Ovary (tissue), 9 donors: ENCODE results near the gene DPEP3. TPM values are rescaled to one million over a fixed set of nuclear protein-coding genes. Genes with fewer than 3 reads are reported as not detected.

Experiments
- DNase-seq, 5 donors: peaks; one replicate each; pipeline ENCODE4 v3.0.0-alpha.2; 2019 to 2020
- H3K27ac ChIP-seq, 2 donors: fragments of 200-600 bp; one replicate each; pipeline versions ENCODE4 v1.5.1 to v1.8.0; 2019 to 2022
- H3K27me3 ChIP-seq: fragments of 200-600 bp; one replicate; pipeline ENCODE4 v1.8.0; 2022
- H3K36me3 ChIP-seq: fragments of 200-600 bp; sonication (generic); one replicate; pipeline ENCODE4 v1.5.1; 2019
- H3K4me1 ChIP-seq: one replicate; pipeline ENCODE4 v1.8.1; 2013; ENCODE audit warnings: mild to moderate bottlenecking, moderate library complexity; ENCODE audit not compliant: insufficient read depth
- H3K4me3 ChIP-seq: fragments of 200-600 bp; sonication (generic); one replicate; pipeline ENCODE4 v1.5.1; 2017
- H3K9me3 ChIP-seq, 2 donors: fragments of 200-600 bp in 1 of 2; sonication (generic) in 1 of 2; one replicate each; pipeline versions ENCODE4 v1.5.1 to v1.8.1; 2013 to 2019; ENCODE audit warnings: mild to moderate bottlenecking in 1 of 2, moderate library complexity in 1 of 2
- CTCF ChIP-seq, 3 donors: fragments of 450-650 bp in 2 of 3; fragments of 200-600 bp in 1 of 3; IDR thresholded peaks; one replicate each; pipeline versions ENCODE4 v1.5.1 to v1.8.0; 2016 to 2022; ENCODE audit warnings: antibody characterized with exemption in 3 of 3, mild to moderate bottlenecking in 1 of 3
- EP300 ChIP-seq: sonication (generic); formaldehyde crosslinking; IDR thresholded peaks from one replicate; pipeline ENCODE4 v1.6.1; 2017; ENCODE audit warnings: antibody characterized with exemption
- POLR2A ChIP-seq: fragments of 450-650 bp; IDR thresholded peaks from one replicate; pipeline ENCODE4 v1.6.1; 2017; ENCODE audit warnings: antibody characterized with exemption, mild to moderate bottlenecking, moderate library complexity
- WGBS, 3 donors: extraction: QIAGEN DNeasy Blood & Tissue Kit in 1 of 3; methylation state at CpG; one replicate each; pipeline versions ENCODE4 v1.1.5 to v1.1.7; 2013 to 2017; 5-methylcytosine and 5-hydroxymethylcytosine counted together
- intact Hi-C, 4 donors: fragments of 100-400 bp; cut with DNase I; formaldehyde crosslinking; loops; one replicate each; pipeline versions ENCODE4 v1.11.0 to v1.15.1; 2022 to 2023
- polyA plus RNA-seq, 2 donors: library from polyadenylated mRNA; stranded (reverse); fragments of 200-250 nt in 1 of 2; fragments of 350-450 nt in 1 of 2; fragmentation: Illumina TruSeq in 1 of 2; extraction: RNeasy Lipid Tissue Mini Kit (QIAGEN cat#74804) in 1 of 2; gene quantifications; one replicate each; pipeline ENCODE4 v1.2.3, GENCODE V29; 2013 to 2014
- total RNA-seq, 7 donors: library from RNA; depleted of rRNA in 2 of 7; stranded (reverse); fragments of >200 nt in 2 of 7; fragmentation: NEBNext Ultra II Directional in 3 of 7; extraction: Animal tissue kit (Norgen Biotek cat#: 25700) in 3 of 7; gene quantifications; one replicate each; pipeline versions ENCODE4 v1.1.0 to v1.2.4, GENCODE V29; 2016 to 2023
- donor health status: DM: no; HTN: no; CAD: no; lungs with moderate emphysema.
- donor health status: DM: no; HTN: no; CAD: no.
- donor health status: Bipolar disorder and iron deficiency.
- donor health status: DM: yes; HTN: yes; CAD: no.
- donor health status: DM: no; HTN: no; CAD: no.
- donor health status: DM: yes; HTN: yes; CAD: no.

The DPEP3 gene
- total and polyA plus RNA-seq, 9 donors: 0.05 to 0.23 TPM; not detected in 7

GRCh38 chr16:67946966-67947558 lies 33.2 kb downstream of the DPEP3 start:
- H3K4me1 ChIP-seq: peaks cover 18% of the 10 kb centered on the region
- H3K4me3 ChIP-seq: no peak overlapping the region
- peak in 2 of 5 donors; percentile 36 to 42 for DNase-seq
- 86 to 88% (median 86%) methylated on average over 18 to 28 of the region's 28 CpGs for WGBS, 3 donors
- no peaks in the 10 kb centered on the region for H3K9me3 ChIP-seq
- intact Hi-C loops: no loop called here
- TF ChIP-seq POLR2A: no peak
- TF ChIP-seq CTCF (IDR thresholded peaks at IDR 0.05): no peak
- TF ChIP-seq EP300: no peak
- H3K27me3 ChIP-seq: no peaks in the 10 kb centered on the region
- H3K36me3 ChIP-seq: no peaks in the 10 kb centered on the region
- no peak overlapping the region for H3K27ac ChIP-seq

GRCh38 chr16:67946128-67946569 lies 34.1 kb downstream of the DPEP3 start:
- Histone ChIP-seq H3K27ac (no peak overlapping the region), H3K4me1 (peaks cover 18% of the 10 kb centered on the region), H3K36me3 (no peaks in the 10 kb centered on the region), H3K4me3 (no peak overlapping the region), H3K9me3 (no peaks in the 10 kb centered on the region), H3K27me3 (no peaks in the 10 kb centered on the region)
- intact Hi-C loops: no loop called here
- no peak for DNase-seq
- 87 to 94% (median 90%) methylated on average over 19 to 20 of the region's 20 CpGs for WGBS, 3 donors
- TF ChIP-seq CTCF (IDR thresholded peaks at IDR 0.05): no peak
- TF ChIP-seq POLR2A: no peak
- TF ChIP-seq EP300: no peak

GRCh38 chr16:67945392-67945933 lies 34.8 kb downstream of the DPEP3 start:
- H3K36me3 ChIP-seq: no peaks in the 10 kb centered on the region
- no peaks in the 10 kb centered on the region for H3K9me3 ChIP-seq
- H3K27me3 ChIP-seq: no peaks in the 10 kb centered on the region
- no peak overlapping the region for H3K27ac ChIP-seq
- no peak for DNase-seq
- H3K4me3 ChIP-seq: no peak overlapping the region
- H3K4me1 ChIP-seq: peaks cover 18% of the 10 kb centered on the region
- intact Hi-C loops: no loop called here
- 84 to 88% (median 85%) methylated on average over 24 of the region's 24 CpGs for WGBS, 3 donors
- TF ChIP-seq CTCF (IDR thresholded peaks at IDR 0.05): no peak
- TF ChIP-seq POLR2A: no peak

GRCh38 chr16:67944690-67945391 lies 35.5 kb downstream of the DPEP3 start:
- H3K27me3 ChIP-seq: no peaks in the 10 kb centered on the region
- TF ChIP-seq POLR2A (no peak), EP300 (no peak), CTCF (IDR thresholded peaks at IDR 0.05) (no peak)
- no peaks in the 10 kb centered on the region for H3K9me3 ChIP-seq
- H3K4me3 ChIP-seq: no peak overlapping the region
- peak overlapping the region; percentile 34 to 63 for H3K27ac ChIP-seq
- intact Hi-C loops: no loop called here
- WGBS, 3 donors: 87 to 88% (median 87%) methylated on average over 24 of the region's 24 CpGs
- no peaks in the 10 kb centered on the region for H3K36me3 ChIP-seq
- DNase-seq: peak in 2 of 5 donors; percentile 30 to 45
- peaks cover 21% of the 10 kb centered on the region for H3K4me1 ChIP-seq
